ENCODE results near the gene RAD17. TPM values are rescaled to one million over a fixed set of nuclear protein-coding genes. Genes with fewer than 3 reads are reported as not detected.
"Not testable (repeated sequence)": the region's sequence is repeated elsewhere in the genome, so short reads cannot be mapped to it uniquely, and the experiment has no call there.

The RAD17 gene
- total RNA-seq, 1 donor from 2014 or later, result 24.5 TPM

- no peaks in the 10 kb centered on the region for H3K4me1 ChIP-seq (ENCODE audit: control insufficient read depth in 3 of 3, insufficient read depth in 3 of 3, low read length in 3 of 3)
- H3K9me3 ChIP-seq (ENCODE audit: control insufficient read depth in 3 of 3, low read length in 3 of 3), result no peaks in the 10 kb centered on the region
- no peaks in the 10 kb centered on the region for H3K36me3 ChIP-seq (ENCODE audit: control insufficient read depth in 3 of 3, insufficient read depth in 3 of 3, low read length in 3 of 3)
- H3K27me3 ChIP-seq (ENCODE audit: control insufficient read depth in 3 of 3, insufficient read depth in 3 of 3, low read length in 3 of 3), result no peaks in the 10 kb centered on the region
- H3K27ac ChIP-seq (ENCODE audit: low read depth, low read length), result no peak overlapping the region
- no peak overlapping the region for H3K9ac ChIP-seq (ENCODE audit: low read depth in 1 of 3, low read length in 3 of 3)
- no peak overlapping the region for H3K4me3 ChIP-seq (ENCODE audit: low read length in 3 of 3)
Observed at GRCh38 chr5:69432412-69433206, 63.0 kb downstream of the RAD17 start.

- not testable (repeated sequence) for H3K4me1 ChIP-seq (ENCODE audit: control insufficient read depth in 3 of 3, insufficient read depth in 3 of 3, low read length in 3 of 3); H3K36me3 ChIP-seq (ENCODE audit: control insufficient read depth in 3 of 3, insufficient read depth in 3 of 3, low read length in 3 of 3); H3K27me3 ChIP-seq (ENCODE audit: control insufficient read depth in 3 of 3, insufficient read depth in 3 of 3, low read length in 3 of 3); H3K27ac ChIP-seq (ENCODE audit: low read depth, low read length); H3K4me3 ChIP-seq (ENCODE audit: low read length in 3 of 3); H3K9ac ChIP-seq (ENCODE audit: low read depth in 1 of 3, low read length in 3 of 3); H3K9me3 ChIP-seq (ENCODE audit: control insufficient read depth in 3 of 3, low read length in 3 of 3)
Observed at GRCh38 chr5:69435276-69435884, 65.8 kb downstream of the RAD17 start.

DNA sequence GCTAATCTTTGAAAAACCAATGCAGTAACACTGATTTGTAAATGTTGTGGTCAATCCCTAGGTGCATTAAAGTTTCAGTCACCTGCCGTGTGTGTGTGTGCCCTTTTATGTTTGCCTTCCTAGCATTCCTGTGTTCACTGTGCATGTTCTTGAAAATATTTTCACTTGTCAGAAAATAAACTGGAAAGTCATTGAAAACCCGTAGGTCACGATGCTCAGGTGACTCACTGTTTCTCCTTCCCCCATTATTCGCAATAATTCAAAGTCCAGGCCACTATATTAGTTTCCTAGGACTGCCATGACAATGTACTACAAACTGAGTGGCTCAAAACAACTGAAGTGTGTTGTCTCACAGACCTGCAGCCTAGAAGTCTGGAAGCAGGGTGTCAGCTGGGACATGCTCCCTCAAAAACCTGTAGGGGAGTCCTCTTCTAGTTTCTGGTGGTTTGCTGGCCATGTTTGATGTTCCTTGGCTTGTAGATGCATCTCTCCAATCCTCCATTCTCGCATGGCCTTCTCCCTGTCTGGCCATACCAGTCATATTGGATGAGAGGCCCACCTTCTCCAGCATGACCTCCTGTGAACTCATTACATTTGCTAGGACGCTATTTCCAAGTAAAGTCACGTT is 74.6 kb downstream of the RAD17 start:
- Histone ChIP-seq H3K27me3 (ENCODE audit: control insufficient read depth in 3 of 3, insufficient read depth in 3 of 3, low read length in 3 of 3) (no peaks in the 10 kb centered on the region), H3K4me1 (ENCODE audit: control insufficient read depth in 3 of 3, insufficient read depth in 3 of 3, low read length in 3 of 3) (no peaks in the 10 kb centered on the region), H3K4me3 (ENCODE audit: low read length in 3 of 3) (no peak overlapping the region), H3K27ac (ENCODE audit: low read depth, low read length) (no peak overlapping the region), H3K36me3 (ENCODE audit: control insufficient read depth in 3 of 3, insufficient read depth in 3 of 3, low read length in 3 of 3) (no peaks in the 10 kb centered on the region), H3K9me3 (ENCODE audit: control insufficient read depth in 3 of 3, low read length in 3 of 3) (no peaks in the 10 kb centered on the region), H3K9ac (ENCODE audit: low read depth in 1 of 3, low read length in 3 of 3) (no peak overlapping the region)

DNA sequence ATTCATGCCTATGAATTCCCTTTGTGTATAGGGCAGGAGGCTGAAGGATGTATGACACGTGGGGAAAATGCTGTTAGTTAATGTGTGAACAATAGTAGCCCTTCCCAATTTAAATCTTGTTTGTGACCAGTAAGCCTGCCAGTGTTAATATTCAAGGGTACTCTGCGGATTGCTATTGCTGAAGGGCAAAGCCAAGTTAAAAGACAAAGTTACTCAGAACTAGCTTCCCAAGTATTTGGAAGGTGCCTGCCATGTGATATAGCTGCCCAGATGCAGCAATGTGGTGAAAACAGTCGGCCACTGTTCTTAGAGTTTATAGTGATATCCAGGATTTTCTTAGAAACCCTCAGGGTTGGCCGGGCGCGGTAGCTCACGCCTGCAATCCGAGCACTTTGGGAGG is 79.9 kb downstream of the RAD17 start:
- H3K9me3 ChIP-seq (ENCODE audit: control insufficient read depth in 3 of 3, low read length in 3 of 3), result no peaks in the 10 kb centered on the region
- no peak overlapping the region for H3K27ac ChIP-seq (ENCODE audit: low read depth, low read length)
- no peak overlapping the region for H3K9ac ChIP-seq (ENCODE audit: low read depth in 1 of 3, low read length in 3 of 3)
- H3K27me3 ChIP-seq (ENCODE audit: control insufficient read depth in 3 of 3, insufficient read depth in 3 of 3, low read length in 3 of 3), result peaks cover 0 to 2% (median 0%) of the 10 kb centered on the region in 3 donors
- no peaks in the 10 kb centered on the region for H3K4me1 ChIP-seq (ENCODE audit: control insufficient read depth in 3 of 3, insufficient read depth in 3 of 3, low read length in 3 of 3)
- H3K36me3 ChIP-seq (ENCODE audit: control insufficient read depth in 3 of 3, insufficient read depth in 3 of 3, low read length in 3 of 3), result no peaks in the 10 kb centered on the region
- H3K4me3 ChIP-seq (ENCODE audit: low read length in 3 of 3), result no peak overlapping the region

DNA sequence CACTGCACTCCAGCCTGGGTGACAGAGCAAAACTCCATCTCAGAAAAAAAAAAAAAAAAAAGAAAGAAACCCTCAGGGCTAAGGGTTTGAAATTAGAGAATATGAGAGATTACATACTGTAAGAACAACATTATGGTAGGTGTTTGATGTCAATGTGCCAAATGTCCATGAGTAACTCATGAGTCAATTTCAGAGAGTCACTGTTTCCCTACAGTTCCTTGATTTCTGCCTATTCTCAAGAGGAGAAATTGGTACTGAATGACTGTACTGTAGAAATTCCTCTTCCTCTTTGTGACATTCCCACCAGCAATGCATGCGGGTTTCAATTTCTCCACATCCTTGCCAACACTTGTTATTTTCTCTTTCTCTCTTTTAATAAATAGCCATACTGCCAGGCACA is 80.5 kb downstream of the RAD17 start:
- H3K4me1 ChIP-seq (ENCODE audit: control insufficient read depth in 3 of 3, insufficient read depth in 3 of 3, low read length in 3 of 3), result no peaks in the 10 kb centered on the region
- no peak overlapping the region for H3K9ac ChIP-seq (ENCODE audit: low read depth in 1 of 3, low read length in 3 of 3)
- no peaks in the 10 kb centered on the region for H3K9me3 ChIP-seq (ENCODE audit: control insufficient read depth in 3 of 3, low read length in 3 of 3)
- peaks cover 0 to 2% (median 0%) of the 10 kb centered on the region in 3 donors for H3K27me3 ChIP-seq (ENCODE audit: control insufficient read depth in 3 of 3, insufficient read depth in 3 of 3, low read length in 3 of 3)
- no peak overlapping the region for H3K27ac ChIP-seq (ENCODE audit: low read depth, low read length)
- H3K36me3 ChIP-seq (ENCODE audit: control insufficient read depth in 3 of 3, insufficient read depth in 3 of 3, low read length in 3 of 3), result no peaks in the 10 kb centered on the region
- no peak overlapping the region for H3K4me3 ChIP-seq (ENCODE audit: low read length in 3 of 3)

GRCh38 chr5:69450527-69450926 is 80.9 kb downstream of the RAD17 start:
- not testable (repeated sequence) for H3K4me3 ChIP-seq (ENCODE audit: low read length in 3 of 3); H3K36me3 ChIP-seq (ENCODE audit: control insufficient read depth in 3 of 3, insufficient read depth in 3 of 3, low read length in 3 of 3); H3K9me3 ChIP-seq (ENCODE audit: control insufficient read depth in 3 of 3, low read length in 3 of 3); H3K4me1 ChIP-seq (ENCODE audit: control insufficient read depth in 3 of 3, insufficient read depth in 3 of 3, low read length in 3 of 3); H3K27ac ChIP-seq (ENCODE audit: low read depth, low read length); H3K9ac ChIP-seq (ENCODE audit: low read depth in 1 of 3, low read length in 3 of 3); H3K27me3 ChIP-seq (ENCODE audit: control insufficient read depth in 3 of 3, insufficient read depth in 3 of 3, low read length in 3 of 3)

DNA sequence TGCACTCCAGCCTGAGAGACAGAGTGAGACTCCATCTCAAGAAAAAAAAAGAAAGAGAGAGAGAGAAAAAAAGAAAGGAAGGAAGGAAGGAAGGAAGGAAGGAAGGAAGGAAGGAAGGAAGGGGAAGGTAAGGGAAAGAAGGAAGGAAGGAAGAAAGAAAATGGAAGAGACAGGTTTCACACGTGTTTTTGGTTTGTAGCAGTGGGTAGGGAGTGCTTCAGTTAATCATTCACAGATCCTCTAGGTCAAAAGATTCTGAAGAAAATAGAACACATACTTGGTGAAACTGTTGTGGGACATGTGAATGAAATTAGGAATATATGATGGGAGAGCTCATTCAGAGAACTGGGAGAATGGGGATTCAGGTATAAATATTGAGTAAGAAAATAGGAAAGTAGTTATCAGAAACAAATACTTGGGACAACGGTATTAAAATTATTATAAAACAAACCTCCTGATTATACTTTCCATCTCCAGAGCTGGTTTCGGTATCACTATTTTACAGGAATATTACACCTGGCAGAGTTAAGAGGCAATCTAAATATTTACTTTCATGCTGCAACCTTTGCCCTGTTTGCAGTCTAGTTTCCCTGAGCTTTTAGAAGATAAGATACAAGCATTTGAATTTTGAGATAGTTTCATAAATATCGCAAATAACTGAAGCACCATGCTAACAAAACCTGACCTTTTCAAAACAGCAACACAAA is 82.5 kb downstream of the RAD17 start:
- H3K4me3 ChIP-seq (ENCODE audit: low read length in 3 of 3), result no peak overlapping the region
- H3K9me3 ChIP-seq (ENCODE audit: control insufficient read depth in 3 of 3, low read length in 3 of 3), result no peaks in the 10 kb centered on the region
- no peaks in the 10 kb centered on the region for H3K36me3 ChIP-seq (ENCODE audit: control insufficient read depth in 3 of 3, insufficient read depth in 3 of 3, low read length in 3 of 3)
- H3K27ac ChIP-seq (ENCODE audit: low read depth, low read length), result no peak overlapping the region
- peaks cover 0 to 2% (median 0%) of the 10 kb centered on the region in 3 donors for H3K27me3 ChIP-seq (ENCODE audit: control insufficient read depth in 3 of 3, insufficient read depth in 3 of 3, low read length in 3 of 3)
- H3K9ac ChIP-seq (ENCODE audit: low read depth in 1 of 3, low read length in 3 of 3), result no peak overlapping the region
- no peaks in the 10 kb centered on the region for H3K4me1 ChIP-seq (ENCODE audit: control insufficient read depth in 3 of 3, insufficient read depth in 3 of 3, low read length in 3 of 3)

GRCh38 chr5:69453487-69453886 is 83.9 kb downstream of the RAD17 start:
- H3K27me3 ChIP-seq (ENCODE audit: control insufficient read depth in 3 of 3, insufficient read depth in 3 of 3, low read length in 3 of 3); H3K4me3 ChIP-seq (ENCODE audit: low read length in 3 of 3); H3K27ac ChIP-seq (ENCODE audit: low read depth, low read length); H3K4me1 ChIP-seq (ENCODE audit: control insufficient read depth in 3 of 3, insufficient read depth in 3 of 3, low read length in 3 of 3); H3K9me3 ChIP-seq (ENCODE audit: control insufficient read depth in 3 of 3, low read length in 3 of 3); H3K9ac ChIP-seq (ENCODE audit: low read depth in 1 of 3, low read length in 3 of 3); H3K36me3 ChIP-seq (ENCODE audit: control insufficient read depth in 3 of 3, insufficient read depth in 3 of 3, low read length in 3 of 3): not testable (repeated sequence)

DNA sequence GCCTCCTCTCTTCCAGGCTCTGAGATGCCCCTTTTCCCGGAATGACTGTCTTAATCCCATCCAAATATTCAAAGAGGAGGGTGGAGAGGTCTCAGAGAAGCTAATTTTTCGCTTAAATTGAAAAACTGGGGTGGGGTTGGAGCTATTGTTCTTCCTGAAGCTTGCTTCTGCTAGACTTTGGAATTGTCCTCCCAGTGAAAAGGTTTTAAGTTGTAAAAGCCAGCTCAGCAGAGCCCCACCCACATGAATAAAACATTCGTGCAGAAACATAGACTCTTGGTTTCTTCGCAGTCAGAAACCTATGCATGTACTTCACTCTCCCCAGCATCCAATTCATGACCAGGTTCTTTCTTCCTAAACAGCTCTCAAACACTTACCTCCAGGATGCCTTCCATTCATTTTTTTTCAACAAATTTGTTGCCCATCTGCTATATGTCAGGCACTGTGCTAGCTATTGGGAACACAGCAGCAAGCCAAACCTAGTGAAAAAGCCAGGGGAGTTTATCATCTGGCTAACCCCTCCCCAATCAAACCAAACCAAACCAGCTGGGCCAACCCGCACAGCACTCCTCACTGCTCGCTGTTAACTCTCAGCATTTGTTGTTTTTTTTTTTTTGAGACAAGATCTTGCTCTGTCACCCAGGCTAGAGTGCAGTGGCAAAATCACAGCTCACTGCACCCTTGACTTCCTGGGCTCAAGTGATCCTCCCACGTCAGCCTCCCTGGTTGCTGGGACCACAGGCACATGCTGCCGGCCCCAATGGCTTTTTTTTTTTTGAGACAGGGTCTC is 85.0 kb downstream of the RAD17 start:
- Histone ChIP-seq H3K9me3 (ENCODE audit: control insufficient read depth in 3 of 3, low read length in 3 of 3) (no peaks in the 10 kb centered on the region), H3K4me3 (ENCODE audit: low read length in 3 of 3) (no peak overlapping the region), H3K27me3 (ENCODE audit: control insufficient read depth in 3 of 3, insufficient read depth in 3 of 3, low read length in 3 of 3) (peaks cover 0 to 2% (median 0%) of the 10 kb centered on the region in 3 donors), H3K36me3 (ENCODE audit: control insufficient read depth in 3 of 3, insufficient read depth in 3 of 3, low read length in 3 of 3) (no peaks in the 10 kb centered on the region), H3K9ac (ENCODE audit: low read depth in 1 of 3, low read length in 3 of 3) (no peak overlapping the region), H3K27ac (ENCODE audit: low read depth, low read length) (no peak overlapping the region), H3K4me1 (ENCODE audit: control insufficient read depth in 3 of 3, insufficient read depth in 3 of 3, low read length in 3 of 3) (no peaks in the 10 kb centered on the region)
